Progenitor cell of endocrine pancreas (in vitro differentiated cells): Measurements from ENCODE around the gene MEGF6. TPM values are rescaled to one million over a fixed set of nuclear protein-coding genes. Genes with fewer than 3 reads are reported as not detected.

Experiments
- DNase-seq: peaks from one replicate; pipeline ENCODE4 v3.0.0; 2021; ENCODE audit warnings: low spot score; ENCODE audit not compliant: unreplicated experiment
- H3K27ac Mint-ChIP-seq: 2 replicates; pipeline ENCODE4 v1.8.0; 2021; ENCODE audit warnings: mild to moderate bottlenecking, moderate library complexity, mixed read lengths
- H3K27me3 Mint-ChIP-seq: 2 replicates; pipeline ENCODE4 v1.8.0; 2021; ENCODE audit warnings: mixed read lengths
- H3K36me3 Mint-ChIP-seq: 2 replicates; pipeline ENCODE4 v1.8.0; 2022; ENCODE audit warnings: mixed read lengths; ENCODE audit not compliant: insufficient read depth
- H3K4me1 Mint-ChIP-seq: 2 replicates; pipeline ENCODE4 v1.8.0; 2021; ENCODE audit warnings: low read depth, mixed read lengths
- H3K4me3 Mint-ChIP-seq: 2 replicates; pipeline ENCODE4 v1.8.0; 2021; ENCODE audit warnings: low read depth, mild to moderate bottlenecking, moderate library complexity, mixed read lengths
- H3K9me3 Mint-ChIP-seq: 2 replicates; pipeline ENCODE4 v1.8.0; 2021; ENCODE audit warnings: low read depth, mixed read lengths
- total RNA-seq: library from RNA; stranded (reverse); gene quantifications from 2 replicates; pipeline ENCODE4 v1.2.1, GENCODE V29; 2021
- TF ChIP-seq, protein P1 (sequence below): fragments of 200-600 bp; sonication (generic); IDR thresholded peaks from one replicate; pipeline ENCODE4 v1.5.0; 2021; ENCODE audit warnings: antibody characterized with exemption, mild to moderate bottlenecking; ENCODE audit not compliant: unreplicated experiment

MEGF6 gene
- total RNA-seq, 1 donor from 2014 or later = 83.8 TPM

DNA sequence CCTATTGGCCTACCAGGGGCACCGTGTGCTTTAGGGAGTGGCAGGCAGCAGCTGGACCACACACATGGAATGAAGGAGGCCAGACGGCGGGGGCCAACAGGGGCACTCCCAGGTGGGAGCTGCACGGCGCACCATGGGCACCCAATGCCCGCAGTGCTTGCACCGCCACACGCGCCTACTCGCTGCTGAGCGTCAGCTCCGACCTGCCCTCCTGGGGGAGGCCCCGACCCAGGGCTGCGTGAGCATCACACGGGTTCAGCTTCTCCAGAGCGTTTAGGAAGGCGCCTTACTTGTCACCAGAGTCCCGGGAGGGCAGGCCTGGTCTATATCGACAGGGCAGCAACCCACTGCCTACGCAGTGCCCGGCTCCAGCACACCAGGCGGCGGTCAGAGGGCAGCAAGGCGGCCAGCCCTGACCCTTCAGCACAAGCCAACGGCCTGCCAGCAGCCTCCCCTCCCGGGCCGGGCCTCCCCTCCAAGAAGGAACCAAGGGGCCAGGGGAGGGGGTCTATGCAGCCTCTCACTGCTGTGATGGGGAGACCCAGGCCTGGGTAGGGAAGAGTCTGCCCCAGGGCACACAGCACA lies 91.9 kb downstream of the MEGF6 start:
- DNase-seq = no peak
- Mint-ChIP-seq H3K4me1 (no peaks in the 10 kb centered on the region), H3K36me3 (no peaks in the 10 kb centered on the region), H3K27me3 (no peaks in the 10 kb centered on the region), H3K27ac (no peak overlapping the region), H3K4me3 (no peak overlapping the region), H3K9me3 (no peaks in the 10 kb centered on the region)
- TF ChIP-seq, protein P1, sequence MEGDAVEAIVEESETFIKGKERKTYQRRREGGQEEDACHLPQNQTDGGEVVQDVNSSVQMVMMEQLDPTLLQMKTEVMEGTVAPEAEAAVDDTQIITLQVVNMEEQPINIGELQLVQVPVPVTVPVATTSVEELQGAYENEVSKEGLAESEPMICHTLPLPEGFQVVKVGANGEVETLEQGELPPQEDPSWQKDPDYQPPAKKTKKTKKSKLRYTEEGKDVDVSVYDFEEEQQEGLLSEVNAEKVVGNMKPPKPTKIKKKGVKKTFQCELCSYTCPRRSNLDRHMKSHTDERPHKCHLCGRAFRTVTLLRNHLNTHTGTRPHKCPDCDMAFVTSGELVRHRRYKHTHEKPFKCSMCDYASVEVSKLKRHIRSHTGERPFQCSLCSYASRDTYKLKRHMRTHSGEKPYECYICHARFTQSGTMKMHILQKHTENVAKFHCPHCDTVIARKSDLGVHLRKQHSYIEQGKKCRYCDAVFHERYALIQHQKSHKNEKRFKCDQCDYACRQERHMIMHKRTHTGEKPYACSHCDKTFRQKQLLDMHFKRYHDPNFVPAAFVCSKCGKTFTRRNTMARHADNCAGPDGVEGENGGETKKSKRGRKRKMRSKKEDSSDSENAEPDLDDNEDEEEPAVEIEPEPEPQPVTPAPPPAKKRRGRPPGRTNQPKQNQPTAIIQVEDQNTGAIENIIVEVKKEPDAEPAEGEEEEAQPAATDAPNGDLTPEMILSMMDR = no peak

DNA sequence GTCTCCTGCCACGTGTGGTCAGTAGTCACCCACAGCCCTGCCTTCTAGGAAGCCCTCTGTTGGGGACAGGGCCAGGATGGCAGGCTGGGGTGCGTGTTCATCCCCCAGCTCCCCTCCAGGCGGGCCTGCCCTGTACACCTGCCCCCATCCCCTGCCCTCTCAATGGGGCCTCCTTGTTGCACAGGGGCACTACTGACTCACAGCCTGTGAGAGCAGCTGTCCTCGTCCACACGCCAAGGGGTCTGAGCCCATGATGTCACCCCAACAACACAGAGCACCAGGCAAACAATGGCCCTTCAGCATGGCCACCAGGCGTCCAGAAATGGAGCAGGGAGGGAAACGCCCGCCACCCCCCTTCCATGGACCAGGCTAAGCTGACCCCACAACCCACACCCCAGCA lies 92.6 kb downstream of the MEGF6 start:
- no peak overlapping the region for H3K27ac Mint-ChIP-seq
- DNase-seq = no peak

DNA sequence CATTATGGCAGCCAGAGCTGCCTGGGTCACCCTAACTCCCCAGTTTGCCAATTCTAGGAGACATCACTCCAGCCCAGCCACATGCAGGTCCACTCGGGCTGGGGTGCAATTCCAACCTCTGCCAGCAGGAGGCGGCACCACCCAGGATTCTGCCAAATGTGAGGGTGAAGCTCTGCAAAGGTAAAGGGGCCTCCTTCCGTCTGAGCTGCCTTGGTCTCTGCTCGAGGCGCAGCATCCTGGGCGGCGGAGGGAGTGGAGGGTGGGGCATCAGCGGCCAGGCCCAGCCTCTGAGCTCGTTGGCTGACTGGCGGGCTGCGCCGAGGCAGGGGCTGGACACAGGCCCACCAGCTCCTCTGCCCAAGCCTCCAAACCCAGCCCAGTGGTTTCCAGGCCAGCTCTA lies 93.1 kb downstream of the MEGF6 start:
- Mint-ChIP-seq H3K4me1 (no peaks in the 10 kb centered on the region), H3K4me3 (no peak overlapping the region), H3K36me3 (no peaks in the 10 kb centered on the region), H3K27me3 (no peaks in the 10 kb centered on the region), H3K27ac (no peak overlapping the region), H3K9me3 (no peaks in the 10 kb centered on the region)
- TF ChIP-seq, protein P1 = peak; percentile 63
- DNase-seq = no peak

More for the DNA sequence above, 92.6 kb downstream of the MEGF6 start:
- Mint-ChIP-seq H3K36me3 (no peaks in the 10 kb centered on the region), H3K4me1 (no peaks in the 10 kb centered on the region), H3K9me3 (no peaks in the 10 kb centered on the region), H3K27me3 (no peaks in the 10 kb centered on the region), H3K4me3 (no peak overlapping the region)
- TF ChIP-seq, protein P1 = no peak

DNA sequence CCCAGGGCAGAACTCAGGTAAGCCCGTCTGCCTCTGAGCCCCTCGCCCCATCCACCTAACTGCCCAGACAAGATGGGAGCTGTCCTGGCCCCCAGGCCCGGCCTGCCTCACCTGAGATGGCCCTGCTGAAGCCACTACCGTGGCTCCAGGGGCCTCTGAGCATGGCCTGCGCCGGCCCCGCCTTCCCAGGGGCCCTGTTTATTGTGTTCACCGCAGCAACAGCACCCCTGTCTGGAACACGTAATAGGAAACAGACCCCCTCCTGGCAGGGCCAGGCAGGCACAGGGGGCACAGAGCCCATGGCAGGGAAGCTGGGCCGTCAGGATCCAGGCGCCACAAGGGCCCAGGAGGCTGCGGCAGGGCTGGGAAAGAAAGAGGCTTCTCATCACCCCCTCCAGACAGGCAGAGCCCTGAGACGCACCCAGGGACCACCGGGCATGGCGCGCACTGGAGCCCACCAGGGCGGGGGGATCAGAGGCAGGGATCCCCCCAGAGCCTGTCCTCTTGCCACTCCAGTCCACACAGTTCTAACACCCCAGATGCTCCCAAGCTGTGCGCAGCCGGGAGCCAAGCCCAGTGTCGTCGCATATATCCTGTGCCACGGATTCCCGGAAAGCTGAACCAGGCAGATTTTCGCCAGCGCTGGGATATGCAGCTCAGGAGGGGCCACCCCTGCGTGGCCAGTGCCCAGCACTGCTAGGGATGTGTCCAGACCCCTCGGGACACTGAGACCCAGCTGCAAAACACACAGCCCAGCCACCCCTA lies 94.2 kb downstream of the MEGF6 start:
- Mint-ChIP-seq H3K27ac (no peak overlapping the region), H3K9me3 (no peaks in the 10 kb centered on the region), H3K27me3 (no peaks in the 10 kb centered on the region), H3K36me3 (no peaks in the 10 kb centered on the region), H3K4me1 (no peaks in the 10 kb centered on the region), H3K4me3 (no peak overlapping the region)
- TF ChIP-seq, protein P1 = no peak
- no peak for DNase-seq

DNA sequence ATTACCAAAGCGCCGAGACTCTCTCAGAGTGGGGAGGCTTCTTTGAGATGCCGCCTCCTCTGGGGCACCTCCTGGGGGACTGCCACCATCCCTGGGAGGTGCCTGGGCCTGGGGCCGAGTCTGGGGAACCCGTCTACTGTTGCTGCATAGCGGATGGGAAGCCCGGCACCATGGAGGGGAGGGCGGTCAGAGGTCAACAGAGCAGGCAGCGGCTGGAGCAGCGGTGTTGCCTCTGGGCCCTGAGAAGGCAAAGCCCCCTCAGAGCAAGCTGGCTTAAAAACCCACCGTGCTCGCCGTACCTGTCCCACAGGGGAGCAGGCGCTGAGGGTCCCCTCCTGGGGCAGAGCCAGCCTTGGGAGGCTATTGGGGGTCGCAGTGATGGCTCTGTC lies 94.8 kb downstream of the MEGF6 start:
- TF ChIP-seq, protein P1 = no peak
- no peak overlapping the region for H3K4me3 Mint-ChIP-seq
- DNase-seq = no peak
- no peak overlapping the region for H3K27ac Mint-ChIP-seq
- no peaks in the 10 kb centered on the region for H3K4me1 Mint-ChIP-seq
- H3K36me3 Mint-ChIP-seq = no peaks in the 10 kb centered on the region
- H3K9me3 Mint-ChIP-seq = no peaks in the 10 kb centered on the region
- no peaks in the 10 kb centered on the region for H3K27me3 Mint-ChIP-seq
